IMR-90 (cell line): ENCODE results near the gene BOD1.

Source experiments
- BHLHE40 ChIP-seq: fragments of 150-350 bp; IDR thresholded peaks from 2 replicates; pipeline ENCODE4 v1.6.1; 2016; ENCODE audit warnings: mild to moderate bottlenecking, low read depth, low read length
- CEBPB ChIP-seq: IDR thresholded peaks from 2 replicates; pipeline ENCODE4 v1.6.1; 2012; ENCODE audit warnings: low read depth, low read length, improper control_type of control experiment
- CHD1 ChIP-seq: IDR thresholded peaks from 2 replicates; pipeline ENCODE4 v1.6.1; 2012; ENCODE audit warnings: low read depth, low read length, improper control_type of control experiment
- FOS ChIP-seq: fragments of 150-350 bp; IDR thresholded peaks from 2 replicates; pipeline ENCODE4 v1.6.1; 2016; ENCODE audit warnings: low read depth, low read length
- MAFK ChIP-seq: IDR thresholded peaks from 2 replicates; pipeline ENCODE4 v1.6.1; 2012; ENCODE audit warnings: low read depth, low read length, improper control_type of control experiment
- MAZ ChIP-seq: IDR thresholded peaks from 2 replicates; pipeline ENCODE4 v1.6.1; 2012; ENCODE audit warnings: low read depth, mild to moderate bottlenecking, low read length, improper control_type of control experiment, moderate library complexity, borderline replicate concordance
- MXI1 ChIP-seq: IDR thresholded peaks from 2 replicates; pipeline ENCODE4 v1.6.1; 2012; ENCODE audit warnings: low read depth, mild to moderate bottlenecking, low read length, moderate library complexity, borderline replicate concordance
- POLR2A ChIP-seq: IDR thresholded peaks from 2 replicates; pipeline ENCODE4 v1.6.1; 2012; ENCODE audit warnings: mild to moderate bottlenecking, low read depth, low read length
- RAD21 ChIP-seq: IDR thresholded peaks from 2 replicates; pipeline ENCODE4 v1.6.1; 2012; ENCODE audit warnings: low read length, improper control_type of control experiment
- RFX5 ChIP-seq: IDR thresholded peaks from 2 replicates; pipeline ENCODE4 v1.8.0; 2012; ENCODE audit warnings: low read depth, mild to moderate bottlenecking, low read length, moderate library complexity
- SMC3 ChIP-seq: fragments of 150-350 bp; IDR thresholded peaks from 2 replicates; pipeline ENCODE4 v1.6.1; 2016; ENCODE audit warnings: low read depth, mild to moderate bottlenecking, antibody characterized with exemption, low read length, moderate library complexity
- TF ChIP-seq, protein P1 (sequence below): conservative IDR thresholded peaks from 2 replicates; pipeline ENCODE4 v1.5.1; 2012; ENCODE audit warnings: mild to moderate bottlenecking, low read depth, low read length, improper control_type of control experiment
- TF ChIP-seq, protein P2 (sequence below): fragments of 150-350 bp; IDR thresholded peaks from 2 replicates; pipeline ENCODE4 v1.6.1; 2017; ENCODE audit warnings: mild to moderate bottlenecking, antibody characterized with exemption, low read length, low read depth
- TF ChIP-seq, protein P3 (sequence below): fragments of 150-350 bp; IDR thresholded peaks from 2 replicates; pipeline ENCODE4 v1.6.1; 2016; ENCODE audit warnings: low read depth, mild to moderate bottlenecking, low read length, moderate library complexity, borderline replicate concordance

DNA sequence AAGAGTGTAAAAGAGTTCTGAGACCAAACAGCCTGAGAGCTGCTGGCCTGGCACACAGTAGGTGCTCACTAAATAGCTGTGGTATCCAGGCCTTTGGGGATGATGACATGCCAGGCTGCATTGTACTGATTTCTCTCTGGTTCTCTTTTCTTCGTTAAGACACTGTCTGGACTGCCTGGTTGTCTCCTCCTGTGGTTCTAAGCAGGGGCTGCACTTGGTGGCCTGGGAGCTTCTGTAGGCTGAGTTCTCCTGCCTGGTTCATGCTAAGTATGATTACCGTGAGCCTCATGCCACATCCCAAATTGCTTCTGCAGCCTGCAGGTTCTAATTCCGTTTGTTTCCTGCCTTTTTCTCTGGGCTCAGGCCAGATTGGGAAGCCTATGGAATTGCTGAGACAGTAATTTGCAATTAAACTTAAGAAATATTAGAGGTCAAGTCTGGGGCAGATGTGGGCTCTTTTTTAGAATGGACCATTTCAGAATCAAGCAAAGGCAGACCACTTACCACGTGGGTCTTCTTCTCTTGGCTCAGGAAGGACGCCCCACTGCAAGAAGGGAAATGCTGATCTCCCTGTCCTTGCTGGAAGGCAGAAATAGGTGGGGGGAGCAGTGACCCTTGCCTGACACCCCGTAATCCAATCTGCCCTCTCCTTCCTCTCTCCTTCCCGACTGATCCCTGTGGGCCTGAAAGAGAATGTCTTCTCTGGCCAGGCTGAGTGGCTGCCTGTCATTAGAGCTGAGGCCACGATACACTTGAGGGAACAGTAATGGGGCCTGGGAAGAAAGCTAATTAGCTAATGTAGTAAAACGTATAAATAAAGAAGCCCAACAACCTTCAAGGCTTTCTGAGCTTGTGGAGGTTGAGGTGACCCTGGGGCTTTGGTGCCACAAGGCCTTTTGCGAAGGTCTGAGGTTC, 21.9 kb upstream of the BOD1 start:
- TF ChIP-seq, protein P1, sequence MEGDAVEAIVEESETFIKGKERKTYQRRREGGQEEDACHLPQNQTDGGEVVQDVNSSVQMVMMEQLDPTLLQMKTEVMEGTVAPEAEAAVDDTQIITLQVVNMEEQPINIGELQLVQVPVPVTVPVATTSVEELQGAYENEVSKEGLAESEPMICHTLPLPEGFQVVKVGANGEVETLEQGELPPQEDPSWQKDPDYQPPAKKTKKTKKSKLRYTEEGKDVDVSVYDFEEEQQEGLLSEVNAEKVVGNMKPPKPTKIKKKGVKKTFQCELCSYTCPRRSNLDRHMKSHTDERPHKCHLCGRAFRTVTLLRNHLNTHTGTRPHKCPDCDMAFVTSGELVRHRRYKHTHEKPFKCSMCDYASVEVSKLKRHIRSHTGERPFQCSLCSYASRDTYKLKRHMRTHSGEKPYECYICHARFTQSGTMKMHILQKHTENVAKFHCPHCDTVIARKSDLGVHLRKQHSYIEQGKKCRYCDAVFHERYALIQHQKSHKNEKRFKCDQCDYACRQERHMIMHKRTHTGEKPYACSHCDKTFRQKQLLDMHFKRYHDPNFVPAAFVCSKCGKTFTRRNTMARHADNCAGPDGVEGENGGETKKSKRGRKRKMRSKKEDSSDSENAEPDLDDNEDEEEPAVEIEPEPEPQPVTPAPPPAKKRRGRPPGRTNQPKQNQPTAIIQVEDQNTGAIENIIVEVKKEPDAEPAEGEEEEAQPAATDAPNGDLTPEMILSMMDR, result no peak
- TF ChIP-seq POLR2A (no peak), CHD1 (no peak), RAD21 (no peak), FOS (no peak), BHLHE40 (no peak), CEBPB (no peak), RFX5 (no peak), MXI1 (no peak), MAFK (no peak), SMC3 (no peak), MAZ (no peak)
- TF ChIP-seq, protein P2, sequence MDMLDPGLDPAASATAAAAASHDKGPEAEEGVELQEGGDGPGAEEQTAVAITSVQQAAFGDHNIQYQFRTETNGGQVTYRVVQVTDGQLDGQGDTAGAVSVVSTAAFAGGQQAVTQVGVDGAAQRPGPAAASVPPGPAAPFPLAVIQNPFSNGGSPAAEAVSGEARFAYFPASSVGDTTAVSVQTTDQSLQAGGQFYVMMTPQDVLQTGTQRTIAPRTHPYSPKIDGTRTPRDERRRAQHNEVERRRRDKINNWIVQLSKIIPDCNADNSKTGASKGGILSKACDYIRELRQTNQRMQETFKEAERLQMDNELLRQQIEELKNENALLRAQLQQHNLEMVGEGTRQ, result no peak
- TF ChIP-seq, protein P3, sequence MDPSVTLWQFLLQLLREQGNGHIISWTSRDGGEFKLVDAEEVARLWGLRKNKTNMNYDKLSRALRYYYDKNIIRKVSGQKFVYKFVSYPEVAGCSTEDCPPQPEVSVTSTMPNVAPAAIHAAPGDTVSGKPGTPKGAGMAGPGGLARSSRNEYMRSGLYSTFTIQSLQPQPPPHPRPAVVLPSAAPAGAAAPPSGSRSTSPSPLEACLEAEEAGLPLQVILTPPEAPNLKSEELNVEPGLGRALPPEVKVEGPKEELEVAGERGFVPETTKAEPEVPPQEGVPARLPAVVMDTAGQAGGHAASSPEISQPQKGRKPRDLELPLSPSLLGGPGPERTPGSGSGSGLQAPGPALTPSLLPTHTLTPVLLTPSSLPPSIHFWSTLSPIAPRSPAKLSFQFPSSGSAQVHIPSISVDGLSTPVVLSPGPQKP, result no peak
